Measurements from ENCODE around the gene SUSD6.
"Not testable (repeated sequence)": the region's sequence is repeated elsewhere in the genome, so short reads cannot be mapped to it uniquely, and the experiment has no call there.

SUSD6 gene

DNA sequence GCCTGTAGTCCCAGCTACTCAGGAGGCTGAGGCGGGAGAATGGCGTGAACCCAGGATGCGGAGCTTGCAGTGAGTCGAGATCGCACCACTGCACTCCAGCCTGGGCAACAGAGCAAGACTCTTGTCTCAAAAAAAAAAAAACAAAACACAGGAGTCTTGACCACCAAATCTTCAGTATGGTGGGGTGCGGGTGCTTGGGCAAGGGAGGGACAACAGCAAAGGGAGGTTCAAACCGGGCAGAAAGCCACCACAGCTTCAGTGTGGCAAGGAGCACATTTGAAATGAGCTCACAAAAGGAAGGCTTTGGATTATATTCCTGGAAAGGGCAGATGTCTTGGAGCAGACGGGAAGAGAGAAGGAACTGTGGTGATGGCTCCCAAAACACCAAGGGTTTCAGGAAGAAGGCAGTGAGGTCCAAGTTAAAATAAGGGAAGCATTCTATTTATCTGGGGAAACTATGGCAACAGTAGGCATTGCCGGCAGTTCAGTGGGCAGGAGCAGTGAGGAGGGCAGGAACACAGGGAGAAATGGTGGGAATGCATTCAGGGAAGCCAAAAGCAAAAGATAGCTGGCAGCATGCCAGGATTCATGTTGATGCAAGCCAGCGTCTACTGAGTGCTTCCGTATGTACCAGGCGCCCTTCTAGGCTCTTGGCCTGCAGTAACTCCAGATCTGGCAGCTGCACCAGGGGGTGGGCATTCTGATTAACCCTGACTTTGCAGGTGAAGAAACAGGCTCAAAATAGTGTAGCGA, 104.5 kb downstream of the SUSD6 start:
- peak; percentile 83 for DNase-seq

DNA sequence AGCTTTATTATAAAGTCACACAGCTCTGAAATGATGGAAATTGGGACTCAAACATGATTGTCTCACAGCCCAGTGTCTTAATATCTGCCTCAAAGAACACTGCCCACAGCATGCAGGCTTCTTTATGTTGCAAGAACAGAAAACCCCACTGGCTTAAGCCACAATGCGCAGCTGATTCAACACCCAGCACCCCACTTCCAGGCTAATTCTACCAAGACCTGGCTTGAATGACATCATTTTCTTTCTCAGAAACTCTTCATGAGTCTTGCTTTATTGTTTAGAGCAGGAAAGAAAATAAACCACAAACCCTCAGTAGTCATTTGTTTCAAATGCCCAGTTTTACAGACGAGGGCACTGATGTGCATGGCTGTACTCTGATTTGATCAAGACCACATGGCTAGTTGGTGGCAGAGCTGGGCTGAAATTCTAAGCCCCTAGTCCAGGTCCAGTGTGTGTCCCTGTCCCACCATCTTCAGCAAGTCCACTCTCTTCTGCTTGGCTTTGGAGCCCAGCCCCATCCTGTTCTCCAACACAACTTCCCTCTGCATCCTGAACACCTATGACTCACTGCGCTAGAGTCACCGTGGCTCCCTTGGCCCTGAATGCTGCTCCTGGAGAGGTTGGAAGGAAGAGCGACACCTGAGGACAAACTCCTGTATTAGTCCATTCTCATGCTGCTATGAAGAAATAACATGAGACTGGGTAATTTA, 105.2 kb downstream of the SUSD6 start:
- peak; percentile 77 for DNase-seq

DNA sequence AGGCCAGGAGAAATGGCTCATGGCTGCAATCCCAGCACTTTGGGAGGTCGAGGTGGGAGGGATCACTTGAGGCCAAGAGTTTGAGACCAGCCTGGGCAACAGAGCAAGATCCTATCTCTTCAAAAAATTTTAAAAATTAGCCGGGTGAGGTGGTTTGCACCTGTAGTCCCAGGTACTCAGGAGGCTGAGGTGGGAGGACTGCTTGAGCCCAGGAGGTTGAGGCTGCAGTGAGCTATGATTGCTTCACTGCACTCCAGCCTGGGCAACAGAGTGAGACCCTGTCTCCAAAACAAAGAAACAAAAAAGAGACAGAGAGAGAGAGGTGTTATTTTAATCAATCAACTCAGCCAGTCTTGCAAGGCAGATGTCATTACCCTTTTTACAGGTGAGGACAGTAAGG, 107.2 kb downstream of the SUSD6 start:
- not testable (repeated sequence) for DNase-seq

DNA sequence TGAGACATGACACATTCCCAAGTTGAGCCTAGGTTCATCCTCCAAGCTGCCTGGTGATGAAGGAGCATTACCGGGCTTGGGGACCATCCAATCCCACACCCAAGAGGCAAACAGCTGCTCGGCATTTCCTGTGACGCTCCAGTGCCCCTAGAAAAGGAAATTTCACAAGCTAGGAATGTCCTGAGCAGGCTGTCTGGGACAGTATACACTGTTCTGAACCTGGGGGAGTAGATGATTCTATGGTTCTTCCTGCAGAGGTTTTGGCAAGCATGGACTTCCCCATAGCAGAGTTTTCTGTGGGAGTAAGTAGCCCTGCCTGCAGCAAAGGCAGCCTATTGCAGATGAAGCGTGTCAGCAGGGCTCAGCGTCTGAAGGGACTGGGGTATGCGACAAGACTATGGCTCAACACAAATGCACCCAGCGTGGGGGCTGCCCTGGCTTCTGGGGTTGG, 108.1 kb downstream of the SUSD6 start:
- peak; percentile 82 for DNase-seq

DNA sequence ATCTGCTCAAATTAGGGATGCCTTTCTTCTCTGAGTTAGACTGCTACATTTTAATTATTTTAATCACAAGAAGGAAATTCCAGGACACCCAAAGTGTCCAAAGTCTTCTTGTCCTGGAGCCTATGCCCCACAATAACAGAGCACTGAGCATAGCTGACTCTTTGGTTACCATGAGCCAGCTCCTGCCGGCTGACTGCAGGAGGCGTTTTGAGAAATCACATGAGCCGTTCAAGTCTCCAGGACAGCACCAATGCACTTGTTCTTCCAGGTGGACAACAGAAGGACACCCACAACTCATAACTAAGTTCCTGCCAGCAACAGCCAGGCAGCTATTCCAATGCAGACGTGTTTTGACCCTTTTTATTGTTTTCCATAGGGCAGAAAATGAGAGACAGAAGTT, 109.5 kb downstream of the SUSD6 start:
- DNase-seq = no peak

DNA sequence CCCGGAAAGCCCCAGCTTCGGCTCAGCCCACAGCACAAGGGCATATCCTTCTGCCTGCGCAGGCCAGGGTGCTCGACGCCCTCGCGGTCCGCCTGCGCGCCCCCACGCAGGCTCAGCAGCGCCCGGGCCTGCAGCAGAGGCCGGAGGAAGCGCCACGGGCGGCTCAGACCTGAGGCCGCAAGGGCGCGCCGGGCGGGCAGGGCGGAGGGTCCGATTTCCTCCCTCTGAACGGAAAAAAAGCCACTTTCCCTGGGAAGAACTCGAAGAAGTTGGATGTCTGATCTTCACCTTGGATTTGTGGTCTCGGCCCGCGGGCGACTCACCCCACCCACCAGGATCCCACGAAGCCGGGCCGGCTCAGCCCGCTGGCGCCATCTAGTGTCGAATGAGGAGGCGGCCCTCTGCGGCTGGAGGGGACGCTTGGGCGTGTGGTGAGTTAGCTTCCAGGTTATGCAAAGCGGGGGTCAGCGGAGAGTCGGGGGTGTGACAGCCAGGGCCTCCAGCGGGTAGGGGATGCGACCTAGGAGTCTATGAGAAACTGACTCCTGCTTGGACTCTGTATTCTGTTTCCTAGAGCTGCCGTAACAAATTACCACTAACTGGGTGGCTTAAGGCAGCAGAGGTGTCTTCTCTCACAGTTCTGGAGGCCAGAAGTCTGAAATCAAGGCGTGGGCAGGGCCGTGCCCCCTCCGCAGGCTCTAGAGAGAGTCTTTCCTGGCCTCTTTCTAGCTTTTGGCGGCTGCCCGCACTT, 115.5 kb downstream of the SUSD6 start:
- DNase-seq = peak; percentile 71

DNA sequence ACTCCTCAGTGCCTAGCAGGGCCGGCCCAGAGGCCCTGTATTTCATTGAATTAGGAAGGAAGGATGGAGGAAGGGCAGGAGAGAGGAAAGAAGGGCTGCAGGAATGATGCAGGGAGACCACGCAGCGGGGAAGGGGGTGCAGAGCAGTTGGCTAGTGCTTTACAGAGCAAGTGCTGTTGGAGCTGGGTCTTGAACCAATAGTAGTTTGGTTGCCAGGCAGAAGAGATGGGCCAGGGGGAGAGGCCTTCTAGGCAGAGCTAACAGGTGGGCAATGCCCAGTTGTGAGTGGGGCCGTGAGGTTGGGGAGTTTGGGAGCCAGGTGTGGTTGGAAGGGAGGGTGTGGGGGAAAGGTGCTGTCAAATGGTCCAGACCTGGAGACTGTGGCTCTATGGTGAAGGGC, 116.5 kb downstream of the SUSD6 start:
- DNase-seq = no peak

DNA sequence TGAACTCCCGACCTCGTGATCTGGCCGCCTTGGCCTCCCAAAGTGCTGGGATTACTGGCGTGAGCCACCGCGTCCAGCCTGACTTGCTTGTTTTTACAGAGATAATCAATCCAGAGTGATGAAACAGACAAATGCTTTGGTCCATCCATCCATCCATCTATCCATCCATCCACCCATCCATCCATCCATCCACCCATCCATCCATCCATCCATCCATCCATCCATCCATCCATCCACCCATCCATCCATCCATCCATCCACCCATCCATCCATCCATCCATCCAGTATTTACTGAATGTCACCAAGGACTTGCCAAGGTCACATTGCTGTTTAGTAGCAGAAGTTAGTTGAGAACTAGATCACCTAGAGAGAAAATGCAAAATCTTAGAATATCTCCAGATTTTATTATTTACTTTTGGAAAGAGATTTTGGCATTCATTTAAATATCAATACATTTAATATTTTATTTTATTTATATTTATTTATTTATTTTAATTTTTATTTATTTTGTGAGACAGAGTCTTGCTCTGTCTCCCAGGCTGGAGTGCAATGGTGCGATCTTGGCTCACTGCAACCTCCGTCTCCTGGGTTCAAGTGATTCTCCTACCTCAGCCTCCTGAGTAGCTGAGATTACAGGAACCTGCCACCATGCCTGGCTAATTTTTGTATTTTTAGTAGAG, 120.7 kb downstream of the SUSD6 start:
- DNase-seq = not testable (repeated sequence)

DNA sequence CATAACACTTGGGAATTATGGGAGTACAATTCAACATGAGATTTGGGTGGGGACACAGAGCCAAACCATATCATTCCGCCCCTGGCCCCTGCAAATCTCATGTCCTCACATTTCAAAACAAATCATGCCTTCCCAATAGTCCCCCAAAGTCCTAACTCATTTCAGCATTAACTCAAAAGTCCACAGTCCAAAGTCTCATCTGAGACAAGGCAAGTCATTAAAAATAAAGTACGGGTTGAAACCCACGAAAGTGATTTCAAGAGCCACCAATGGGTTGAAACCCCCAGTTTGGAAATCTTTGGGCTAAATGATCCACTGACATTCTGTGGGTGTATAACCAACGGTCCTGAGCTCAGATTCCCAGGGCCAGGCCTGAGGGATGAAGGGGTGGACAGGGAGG, 125.0 kb downstream of the SUSD6 start:
- not testable (repeated sequence) for DNase-seq

DNA sequence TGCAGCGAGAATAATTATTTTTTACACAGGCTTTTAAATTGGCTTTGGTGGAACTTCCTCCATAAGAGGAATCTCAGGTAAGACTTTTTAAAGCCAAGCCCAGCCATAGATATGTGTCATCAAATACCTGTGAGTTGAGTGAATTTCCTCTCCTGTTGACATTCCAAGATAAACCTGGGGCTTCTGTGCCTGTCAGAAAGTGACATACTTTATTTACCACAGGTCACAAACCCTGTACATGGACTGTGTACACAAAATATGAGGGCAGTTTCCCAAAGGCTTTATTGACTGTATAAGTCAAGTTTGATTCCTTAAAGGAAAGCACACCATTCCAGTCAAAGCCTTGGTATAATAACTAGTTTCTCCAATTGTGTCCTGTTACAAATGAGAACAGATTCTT, 129.7 kb downstream of the SUSD6 start:
- DNase-seq = no peak

DNA sequence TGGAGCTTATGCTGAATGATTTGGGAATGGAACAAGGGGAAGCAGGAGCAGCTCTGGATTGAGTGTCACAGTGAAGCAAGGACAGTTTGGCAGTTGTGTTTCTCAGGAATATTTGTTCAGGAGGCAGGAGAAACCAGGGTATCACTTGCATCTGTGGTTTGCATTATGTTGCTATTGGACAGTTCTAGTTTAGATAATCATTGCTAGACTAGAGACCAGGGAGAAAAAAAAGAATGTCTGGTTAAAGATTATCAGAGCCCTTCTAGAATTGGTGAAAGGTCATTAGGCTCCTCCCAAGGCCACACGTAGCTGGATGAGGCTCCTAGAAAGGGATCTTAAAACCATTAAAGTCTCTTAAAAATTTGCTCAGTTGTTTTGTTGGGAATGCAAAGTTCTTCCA, 138.6 kb downstream of the SUSD6 start:
- DNase-seq = no peak

DNA sequence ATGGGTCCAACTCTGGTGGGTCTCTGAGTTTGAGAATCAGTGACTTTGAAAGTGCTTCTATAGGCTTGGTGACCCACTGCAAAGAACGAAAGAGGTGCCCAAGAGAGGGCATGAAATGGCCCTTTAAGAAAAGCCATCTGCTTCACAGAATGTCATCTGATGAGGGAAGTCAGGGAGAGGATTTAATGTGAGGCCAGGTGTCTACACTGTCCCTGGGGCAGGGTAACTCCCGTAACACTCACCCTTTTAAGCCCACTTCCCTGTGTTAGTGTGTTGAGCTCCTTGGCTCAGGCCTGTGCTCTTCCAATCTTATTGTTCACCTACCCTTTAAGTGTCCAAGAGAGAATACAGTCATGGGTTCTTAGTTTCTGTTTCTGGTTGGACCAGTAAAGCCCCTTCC, 139.1 kb downstream of the SUSD6 start:
- no peak for DNase-seq

DNA sequence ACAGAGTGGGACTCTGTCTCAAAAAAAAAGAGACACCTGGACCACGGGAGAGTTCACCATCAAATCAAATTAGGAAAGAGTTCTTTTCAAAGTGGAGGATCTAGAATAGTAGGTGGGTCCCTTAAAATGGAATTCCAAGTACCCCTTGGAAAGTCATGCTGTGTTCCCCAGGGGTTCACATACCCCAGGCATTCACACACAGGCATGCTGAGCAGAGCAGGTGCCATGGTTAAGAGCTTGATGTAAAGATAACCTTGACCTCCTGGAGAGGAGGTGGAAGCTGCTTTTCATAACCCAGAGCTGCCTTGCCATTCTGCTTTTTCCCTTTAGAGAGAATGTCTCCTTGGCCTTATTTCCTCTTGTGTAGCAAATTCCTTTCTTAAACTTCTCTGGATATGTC, 141.4 kb downstream of the SUSD6 start:
- no peak for DNase-seq

DNA sequence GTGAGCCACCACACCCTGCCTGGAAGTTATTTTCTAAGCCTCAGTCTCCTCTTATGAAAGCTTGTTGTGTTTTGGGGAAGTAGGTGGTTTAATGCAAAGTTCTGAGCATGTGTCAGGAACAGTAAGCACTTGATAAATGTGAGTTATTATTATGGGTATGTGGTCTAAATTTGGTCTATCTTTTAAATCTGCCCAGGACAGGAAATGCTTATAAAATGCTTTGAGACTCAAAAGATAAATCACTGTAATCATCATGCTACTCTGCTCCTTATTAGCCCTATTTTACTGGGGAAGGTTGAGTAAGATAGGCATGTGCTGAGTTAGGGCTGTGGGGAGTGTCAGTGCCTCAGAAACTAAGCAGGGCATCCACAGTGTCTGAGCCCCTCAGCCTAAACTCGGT, 142.5 kb downstream of the SUSD6 start:
- no peak for DNase-seq

DNA sequence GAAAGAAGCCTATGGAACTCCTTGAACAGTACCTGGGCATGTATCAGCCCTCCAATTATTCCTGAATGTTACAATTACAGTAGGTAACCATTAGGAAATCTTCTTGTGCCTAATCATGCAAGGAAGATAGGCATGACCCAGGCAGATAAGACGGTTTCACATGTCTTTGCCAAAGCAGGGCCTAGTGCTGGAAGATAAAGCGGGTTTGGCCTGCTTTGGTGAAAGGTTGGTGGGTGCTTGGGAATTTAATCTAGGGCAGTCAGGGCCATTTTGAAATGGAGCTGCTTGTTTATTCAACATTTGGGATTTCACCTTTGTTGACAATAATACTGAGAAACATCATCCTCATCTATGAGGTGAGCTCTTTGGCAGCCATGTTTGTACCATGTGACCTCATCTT, 143.1 kb downstream of the SUSD6 start:
- DNase-seq = no peak

DNA sequence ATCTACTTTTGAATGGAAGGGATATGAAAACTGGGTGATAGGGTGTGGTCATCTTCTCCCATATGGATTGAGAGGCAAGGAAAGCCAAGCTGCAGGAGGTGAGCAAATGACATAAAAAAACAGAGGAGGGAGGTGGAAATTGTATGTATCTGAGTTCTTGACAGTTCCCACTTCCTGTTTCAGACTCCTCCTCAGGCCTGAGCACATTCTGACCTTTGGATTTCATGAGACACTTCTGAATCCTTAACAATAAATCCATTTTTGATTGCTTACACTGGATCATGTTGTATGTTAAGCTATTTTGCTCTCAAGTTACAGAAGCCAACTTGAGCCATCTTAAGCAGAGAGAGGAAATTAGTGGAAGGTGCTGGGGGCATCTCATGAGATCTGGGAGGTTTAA, 143.9 kb downstream of the SUSD6 start:
- DNase-seq = no peak

DNA sequence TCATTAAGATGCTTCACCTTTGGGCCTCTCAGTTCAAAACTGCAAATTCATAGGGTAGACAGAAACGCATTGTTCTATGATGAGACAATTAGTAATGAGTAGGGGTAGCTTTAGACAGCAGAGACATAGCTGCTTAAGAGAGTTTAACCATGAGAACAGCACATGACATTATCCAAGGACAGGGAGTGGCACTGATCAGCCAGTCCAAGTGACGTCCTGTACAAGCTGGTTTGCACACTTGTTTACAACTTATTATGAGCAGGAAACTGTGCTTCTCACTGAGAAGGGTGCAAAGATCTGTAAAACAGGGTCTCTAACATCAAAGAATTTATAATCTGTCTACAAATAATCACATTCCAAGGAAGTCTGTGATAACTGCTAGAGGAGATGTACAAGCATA, 144.4 kb downstream of the SUSD6 start:
- no peak for DNase-seq

DNA sequence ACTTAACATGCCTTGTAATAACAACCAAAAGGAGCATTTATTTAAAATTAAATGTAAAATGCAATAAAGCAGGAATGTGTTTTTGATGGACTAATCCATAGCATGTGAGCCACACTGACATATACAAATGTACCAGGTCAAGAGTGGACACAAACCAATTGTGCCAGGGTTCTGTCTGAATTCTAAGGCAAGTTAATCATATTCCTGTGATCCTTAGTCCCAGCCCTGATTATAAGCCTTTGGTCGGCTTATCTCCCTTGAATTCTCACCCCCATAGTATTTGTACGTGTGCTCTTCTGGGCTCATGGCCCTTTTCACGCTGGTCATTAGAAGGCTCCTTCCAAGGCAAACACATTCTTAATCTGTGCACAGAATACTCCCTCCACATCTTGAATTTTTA, 144.9 kb downstream of the SUSD6 start:
- DNase-seq = no peak

DNA sequence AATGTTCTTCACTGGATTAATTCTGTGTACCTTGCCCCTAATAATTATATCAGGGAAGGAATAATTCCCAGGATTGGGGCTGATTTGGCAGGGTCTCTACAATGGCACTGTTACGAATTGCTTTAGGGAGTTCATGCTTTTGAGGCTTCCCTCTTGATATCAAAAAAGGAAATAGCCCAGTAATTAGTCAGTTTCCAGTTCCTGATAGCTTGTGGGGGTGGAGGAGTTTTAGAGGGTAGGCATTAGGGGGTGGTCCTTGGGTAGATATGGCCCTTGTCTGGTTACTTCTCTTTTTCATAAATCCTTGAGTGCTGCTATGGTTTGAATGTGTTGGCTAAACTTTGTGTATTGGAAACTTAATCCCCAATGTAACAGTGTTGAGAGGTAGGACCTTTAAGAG, 149.4 kb downstream of the SUSD6 start:
- no peak for DNase-seq

DNA sequence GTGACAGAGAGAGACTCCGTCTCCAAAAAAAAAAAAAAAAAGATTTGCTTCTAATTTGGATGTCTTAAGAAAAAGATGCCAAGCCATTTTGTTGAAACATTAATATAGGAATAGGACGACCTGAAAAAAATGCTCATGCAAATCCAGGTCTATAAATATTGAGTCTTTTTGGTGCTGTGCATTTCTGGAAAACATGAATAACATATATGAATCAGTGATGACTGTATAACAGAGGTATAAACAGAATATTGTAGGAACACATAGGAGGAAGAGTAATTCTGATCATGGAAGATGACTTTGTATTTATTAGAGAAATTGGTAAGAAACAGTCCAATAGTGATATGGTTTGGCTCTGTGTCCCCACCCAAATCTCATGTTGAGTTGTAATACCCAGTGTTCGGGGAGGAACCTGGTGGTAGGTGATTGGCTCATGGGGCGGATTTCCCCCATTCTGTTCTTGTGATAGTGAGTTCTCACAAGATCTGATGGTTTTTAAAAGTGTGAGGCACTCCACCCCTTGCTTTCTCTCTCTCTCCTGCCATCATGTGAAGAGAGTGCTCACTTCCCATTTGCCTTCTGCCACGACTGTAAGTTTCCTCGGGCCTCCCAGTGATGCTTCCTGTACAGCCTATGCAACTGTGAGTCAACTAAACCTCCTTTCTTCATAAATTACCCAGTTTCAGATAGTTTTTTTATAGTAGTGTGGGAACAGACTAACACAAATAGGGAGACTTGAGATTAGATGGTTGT, 152.5 kb downstream of the SUSD6 start:
- DNase-seq = no peak
